Hepatocyte (in vitro differentiated cells): ENCODE measurements around the gene THTPA.

ENCODE experiments used
- CTCF ChIP-seq: fragments of 200-600 bp; sonication (generic); IDR thresholded peaks from 2 replicates; pipeline ENCODE4 v1.5.1; 2016; ENCODE audit warnings: antibody characterized with exemption, mild to moderate bottlenecking; ENCODE audit not compliant: poor library complexity
- EZH2 ChIP-seq: fragments of 200-600 bp; sonication (generic); IDR thresholded peaks from 2 replicates; pipeline ENCODE4 v1.6.1; 2016; ENCODE audit warnings: antibody characterized with exemption, mild to moderate bottlenecking, borderline replicate concordance
- EZH2phosphoT487 ChIP-seq: fragments of 200-600 bp; sonication (generic); IDR thresholded peaks from one replicate; pipeline ENCODE4 v1.6.1; 2018; ENCODE audit warnings: antibody characterized with exemption, mild to moderate bottlenecking, low read depth, moderate library complexity; ENCODE audit not compliant: unreplicated experiment, severe bottlenecking

- no peak for TF ChIP-seq CTCF
- no peak for TF ChIP-seq EZH2
- no peak for TF ChIP-seq EZH2phosphoT487
Observed at GRCh38 chr14:23579311-23579630, 23.2 kb downstream of the THTPA start.
